Sigmoid colon (tissue), 4 donors: ENCODE measurements around the gene MYO15B.

Source experiments
- EP300 ChIP-seq, 4 donors: sonication (generic); formaldehyde crosslinking; IDR thresholded peaks; one replicate each; pipeline ENCODE4 v1.6.1; 2017; ENCODE audit warnings: antibody characterized with exemption in 4 of 4
- POLR2A ChIP-seq, 2 donors: fragments of 450-650 bp; IDR thresholded peaks; one replicate each; pipeline ENCODE4 v1.6.1; 2016; ENCODE audit warnings: antibody characterized with exemption in 2 of 2, mild to moderate bottlenecking in 2 of 2, moderate library complexity in 2 of 2
- POLR2AphosphoS5 ChIP-seq, 4 donors: sonication (generic); formaldehyde crosslinking; IDR thresholded peaks; one replicate each; pipeline ENCODE4 v1.6.1; 2017; ENCODE audit warnings: antibody characterized with exemption in 4 of 4
- TF ChIP-seq, protein P1 (sequence below), 4 experiments: fragments of 450-650 bp in 3 of 4; fragments of 200-600 bp in 1 of 4; IDR thresholded peaks; one replicate each; pipeline ENCODE4 v1.5.1; 2016 to 2019; ENCODE audit warnings: antibody characterized with exemption in 4 of 4, mild to moderate bottlenecking in 3 of 4, moderate library complexity in 2 of 4

GRCh38 chr17:75614556-75615270 lies 27.1 kb downstream of the MYO15B start:
- TF ChIP-seq EP300 (IDR thresholded peaks at IDR 0.05): no peak
- TF ChIP-seq, protein P1, sequence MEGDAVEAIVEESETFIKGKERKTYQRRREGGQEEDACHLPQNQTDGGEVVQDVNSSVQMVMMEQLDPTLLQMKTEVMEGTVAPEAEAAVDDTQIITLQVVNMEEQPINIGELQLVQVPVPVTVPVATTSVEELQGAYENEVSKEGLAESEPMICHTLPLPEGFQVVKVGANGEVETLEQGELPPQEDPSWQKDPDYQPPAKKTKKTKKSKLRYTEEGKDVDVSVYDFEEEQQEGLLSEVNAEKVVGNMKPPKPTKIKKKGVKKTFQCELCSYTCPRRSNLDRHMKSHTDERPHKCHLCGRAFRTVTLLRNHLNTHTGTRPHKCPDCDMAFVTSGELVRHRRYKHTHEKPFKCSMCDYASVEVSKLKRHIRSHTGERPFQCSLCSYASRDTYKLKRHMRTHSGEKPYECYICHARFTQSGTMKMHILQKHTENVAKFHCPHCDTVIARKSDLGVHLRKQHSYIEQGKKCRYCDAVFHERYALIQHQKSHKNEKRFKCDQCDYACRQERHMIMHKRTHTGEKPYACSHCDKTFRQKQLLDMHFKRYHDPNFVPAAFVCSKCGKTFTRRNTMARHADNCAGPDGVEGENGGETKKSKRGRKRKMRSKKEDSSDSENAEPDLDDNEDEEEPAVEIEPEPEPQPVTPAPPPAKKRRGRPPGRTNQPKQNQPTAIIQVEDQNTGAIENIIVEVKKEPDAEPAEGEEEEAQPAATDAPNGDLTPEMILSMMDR (IDR thresholded peaks at IDR 0.05): no peak
- TF ChIP-seq POLR2AphosphoS5 (IDR thresholded peaks at IDR 0.05): no peak
- TF ChIP-seq POLR2A (IDR thresholded peaks at IDR 0.05): no peak
